H9 (cell line): ENCODE data around the gene PCGF5. TPM values are rescaled to one million over a fixed set of nuclear protein-coding genes. Genes with fewer than 3 reads are reported as not detected.

Experiments
- DNase-seq: peaks from one replicate; pipeline ENCODE4 v3.0.0-alpha.2; 2017
- H2AFZ ChIP-seq: one replicate; pipeline ENCODE4 v1.6.1; 2013; ENCODE audit warnings: mild to moderate bottlenecking, low read length, control low read depth, moderate library complexity
- H2AK5ac ChIP-seq: 2 replicates; pipeline ENCODE4 v1.6.1; 2013; ENCODE audit warnings: low read length, control low read depth, mixed read lengths; ENCODE audit not compliant: insufficient read length
- H2BK120ac ChIP-seq: one replicate; pipeline ENCODE4 v1.6.1; 2013; ENCODE audit warnings: low read depth, mild to moderate bottlenecking, low read length, control low read depth, inconsistent platforms; ENCODE audit not compliant: poor library complexity, severe bottlenecking
- H2BK12ac ChIP-seq: 2 replicates; pipeline ENCODE4 v1.6.1; 2013; ENCODE audit warnings: low read length, control low read depth, mixed read lengths, low read depth; ENCODE audit not compliant: insufficient read length
- H2BK15ac ChIP-seq: 2 replicates; pipeline ENCODE4 v1.6.1; 2013; ENCODE audit warnings: low read depth, low read length, control low read depth
- H2BK20ac ChIP-seq: one replicate; pipeline ENCODE4 v1.6.1; 2013; ENCODE audit warnings: low read depth, mild to moderate bottlenecking, low read length, control low read depth, inconsistent platforms; ENCODE audit not compliant: poor library complexity, severe bottlenecking
- H2BK5ac ChIP-seq: 2 replicates; pipeline ENCODE4 v1.6.1; 2013; ENCODE audit warnings: low read length, control low read depth, mixed read lengths; ENCODE audit not compliant: insufficient read length
- H3K14ac ChIP-seq: 2 replicates; pipeline ENCODE4 v1.6.1; 2013; ENCODE audit warnings: low read length, control low read depth; ENCODE audit not compliant: insufficient read depth
- H3K18ac ChIP-seq: 2 replicates; pipeline ENCODE4 v1.6.1; 2013; ENCODE audit warnings: low read depth, mild to moderate bottlenecking, mixed read lengths, low read length, control low read depth; ENCODE audit not compliant: insufficient read length
- H3K23ac ChIP-seq: 2 replicates; pipeline ENCODE4 v1.6.1; 2013; ENCODE audit warnings: low read length, control low read depth, mixed read lengths, low read depth; ENCODE audit not compliant: insufficient read length
- H3K23me2 ChIP-seq: 2 replicates; pipeline ENCODE4 v1.6.1; 2013; ENCODE audit warnings: low read depth, mild to moderate bottlenecking, mixed read lengths, low read length, control low read depth; ENCODE audit not compliant: insufficient read length, poor library complexity, severe bottlenecking
- H3K27ac ChIP-seq: 2 replicates; pipeline ENCODE4 v1.5.1; 2013; ENCODE audit warnings: low read length, control low read depth, mixed read lengths, low read depth; ENCODE audit not compliant: insufficient read length
- H3K27me3 ChIP-seq: 2 replicates; pipeline ENCODE4 v1.6.1; 2013; ENCODE audit warnings: low read length, control low read depth, inconsistent platforms; ENCODE audit not compliant: insufficient read depth
- H3K4ac ChIP-seq: 2 replicates; pipeline ENCODE4 v1.6.1; 2013; ENCODE audit warnings: low read depth, mild to moderate bottlenecking, control low read depth, inconsistent platforms, low read length, moderate library complexity
- H3K4me1 ChIP-seq: 2 replicates; pipeline ENCODE4 v1.6.1; 2013; ENCODE audit warnings: low read length, control low read depth, inconsistent platforms; ENCODE audit not compliant: insufficient read depth
- H3K4me2 ChIP-seq: 2 replicates; pipeline ENCODE4 v1.6.1; 2013; ENCODE audit warnings: low read length, control low read depth, mixed read lengths; ENCODE audit not compliant: insufficient read length, insufficient read depth
- H3K56ac ChIP-seq: 2 replicates; pipeline ENCODE4 v1.6.1; 2013; ENCODE audit warnings: low read depth, mild to moderate bottlenecking, mixed read lengths, low read length, control low read depth; ENCODE audit not compliant: insufficient read length
- H3K79me1 ChIP-seq: 2 replicates; pipeline ENCODE4 v1.6.1; 2013; ENCODE audit warnings: low read depth, mild to moderate bottlenecking, moderate library complexity, low read length, control low read depth, inconsistent platforms; ENCODE audit not compliant: insufficient read depth, poor library complexity, severe bottlenecking
- H3K79me2 ChIP-seq: 2 replicates; pipeline ENCODE4 v1.6.1; 2013; ENCODE audit warnings: low read length, control low read depth, inconsistent platforms; ENCODE audit not compliant: insufficient read depth
- H3K9ac ChIP-seq: 2 replicates; pipeline ENCODE4 v1.6.1; 2013; ENCODE audit warnings: low read length, control low read depth, mixed read lengths; ENCODE audit not compliant: insufficient read length; ENCODE audit errors: extremely low read depth
- H3K9me3 ChIP-seq: one replicate; pipeline ENCODE4 v1.6.1; 2013; ENCODE audit warnings: low read depth, low read length, inconsistent platforms; ENCODE audit not compliant: control insufficient read depth
- H3T11ph ChIP-seq: one replicate; pipeline ENCODE4 v1.6.1; 2013; ENCODE audit warnings: mild to moderate bottlenecking, low read length, control low read depth, inconsistent platforms
- H4K20me1 ChIP-seq: one replicate; pipeline ENCODE4 v1.6.1; 2013; ENCODE audit not compliant: control insufficient read depth, insufficient read length, insufficient read depth
- H4K5ac ChIP-seq: 2 replicates; pipeline ENCODE4 v1.6.1; 2013; ENCODE audit warnings: low read depth, mild to moderate bottlenecking, mixed read lengths, low read length, control low read depth; ENCODE audit not compliant: insufficient read length
- H4K8ac ChIP-seq: replicated peaks from 2 replicates; pipeline ENCODE4 v1.6.1; 2013; ENCODE audit warnings: low read length, control low read depth, mixed read lengths, low read depth; ENCODE audit not compliant: insufficient read length
- H4K91ac ChIP-seq: 2 replicates; pipeline ENCODE4 v1.6.1; 2013; ENCODE audit warnings: low read depth, mild to moderate bottlenecking, moderate library complexity, mixed read lengths, low read length, control low read depth; ENCODE audit not compliant: insufficient read length
- H3K27ac Mint-ChIP-seq, 3 experiments: 2 replicates in 2 of 3; 3 replicates in 1 of 3; pipeline ENCODE4 v1.8.0; 2020 to 2021; ENCODE audit warnings: mixed read lengths in 3 of 3, mild to moderate bottlenecking in 1 of 3, moderate library complexity in 1 of 3
- H3K27me3 Mint-ChIP-seq: 2 replicates; pipeline ENCODE4 v1.8.0; 2021; ENCODE audit warnings: low read depth, mild to moderate bottlenecking, moderate library complexity, mixed read lengths
- H3K36me3 Mint-ChIP-seq, 3 experiments: 2 replicates in 2 of 3; 3 replicates in 1 of 3; pipeline ENCODE4 v1.8.0; 2020 to 2021; ENCODE audit warnings: low read depth in 3 of 3, mixed read lengths in 3 of 3; ENCODE audit not compliant: insufficient read depth in 1 of 3
- H3K4me1 Mint-ChIP-seq, 2 experiments: 2 replicates each; pipeline ENCODE4 v1.8.0; 2020; ENCODE audit warnings: mixed read lengths in 2 of 2
- H3K4me3 Mint-ChIP-seq, 2 experiments: 2 replicates in 1 of 2; 3 replicates in 1 of 2; pipeline ENCODE4 v1.8.0; 2020 to 2021; ENCODE audit warnings: mild to moderate bottlenecking in 2 of 2, mixed read lengths in 2 of 2, moderate library complexity in 1 of 2
- H3K9me3 Mint-ChIP-seq, 2 experiments: 2 replicates in 1 of 2; 3 replicates in 1 of 2; pipeline ENCODE4 v1.8.0; 2020; ENCODE audit warnings: mild to moderate bottlenecking in 2 of 2, mixed read lengths in 2 of 2, moderate library complexity in 1 of 2
- WGBS: extraction: QIAGEN DNeasy Blood & Tissue Kit; methylation state at CpG from one replicate; pipeline ENCODE4 v1.1.7; 2013; ENCODE audit warnings: missing lambda C conversion rate, low lambda C conversion rate, mixed read lengths; ENCODE audit not compliant: insufficient read length; ENCODE audit errors: extremely low coverage; 5-methylcytosine and 5-hydroxymethylcytosine counted together
- total RNA-seq: library from RNA; stranded (reverse); gene quantifications from 2 replicates; pipeline ENCODE4 v1.2.1, GENCODE V29; 2021
- TF ChIP-seq, protein P1 (sequence below): fragments of 200-600 bp; sonication (generic); conservative IDR thresholded peaks from 3 replicates; pipeline ENCODE4 v1.8.0; 2021; ENCODE audit warnings: antibody characterized with exemption, mild to moderate bottlenecking

The PCGF5 gene
- total RNA-seq, 1 experiment from 2014 or later = 6.9 TPM

DNA sequence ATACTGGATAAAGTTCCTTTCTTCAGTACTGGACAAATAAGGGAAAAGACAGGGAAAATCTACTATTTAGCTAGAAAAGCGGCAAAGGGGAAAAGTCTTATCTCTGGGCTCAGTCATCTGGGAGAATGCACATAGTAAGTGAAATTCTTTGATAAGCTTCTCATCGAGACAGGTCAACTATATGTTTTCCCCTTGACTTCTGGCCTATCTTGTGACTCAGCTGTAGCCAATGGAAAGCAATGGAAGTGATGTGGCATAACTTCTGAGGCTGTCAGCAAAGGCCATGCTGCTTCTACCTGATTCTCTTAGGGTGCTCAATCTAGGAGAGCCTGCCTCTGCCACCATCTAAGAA is 91.9 kb downstream of the PCGF5 start:
- Histone ChIP-seq H4K20me1 (no peaks in the 10 kb centered on the region), H2AK5ac (no peak overlapping the region), H2BK5ac (no peak overlapping the region), H2BK120ac (no peak overlapping the region), H3K9me3 (no peaks in the 10 kb centered on the region), H3K23me2 (no peaks in the 10 kb centered on the region), H3K56ac (no peak overlapping the region), H3K14ac (no peak overlapping the region), H3K9ac (no peak overlapping the region), H3K23ac (no peak overlapping the region), H3K79me1 (no peaks in the 10 kb centered on the region), H3K27ac (no peak overlapping the region), H2BK15ac (no peak overlapping the region), H4K8ac (no peak overlapping the region), H3K18ac (no peak overlapping the region), H2BK12ac (no peak overlapping the region), H2BK20ac (no peak overlapping the region), H3T11ph (no peak overlapping the region), H3K4ac (no peak overlapping the region), H3K4me2 (no peak overlapping the region), H4K91ac (no peak overlapping the region), H3K79me2 (no peaks in the 10 kb centered on the region), H3K27me3 (no peaks in the 10 kb centered on the region), H4K5ac (no peak overlapping the region), H2AFZ (no peak overlapping the region), H3K4me1 (no peaks in the 10 kb centered on the region)
- no peak for DNase-seq
- Mint-ChIP-seq H3K4me3 (no peak overlapping the region), H3K9me3 (no peaks in the 10 kb centered on the region), H3K36me3 (no peaks in the 10 kb centered on the region), H3K4me1 (no peaks in the 10 kb centered on the region), H3K27me3 (peaks cover 13% of the 10 kb centered on the region), H3K27ac (no peak overlapping the region)
- TF ChIP-seq, protein P1, sequence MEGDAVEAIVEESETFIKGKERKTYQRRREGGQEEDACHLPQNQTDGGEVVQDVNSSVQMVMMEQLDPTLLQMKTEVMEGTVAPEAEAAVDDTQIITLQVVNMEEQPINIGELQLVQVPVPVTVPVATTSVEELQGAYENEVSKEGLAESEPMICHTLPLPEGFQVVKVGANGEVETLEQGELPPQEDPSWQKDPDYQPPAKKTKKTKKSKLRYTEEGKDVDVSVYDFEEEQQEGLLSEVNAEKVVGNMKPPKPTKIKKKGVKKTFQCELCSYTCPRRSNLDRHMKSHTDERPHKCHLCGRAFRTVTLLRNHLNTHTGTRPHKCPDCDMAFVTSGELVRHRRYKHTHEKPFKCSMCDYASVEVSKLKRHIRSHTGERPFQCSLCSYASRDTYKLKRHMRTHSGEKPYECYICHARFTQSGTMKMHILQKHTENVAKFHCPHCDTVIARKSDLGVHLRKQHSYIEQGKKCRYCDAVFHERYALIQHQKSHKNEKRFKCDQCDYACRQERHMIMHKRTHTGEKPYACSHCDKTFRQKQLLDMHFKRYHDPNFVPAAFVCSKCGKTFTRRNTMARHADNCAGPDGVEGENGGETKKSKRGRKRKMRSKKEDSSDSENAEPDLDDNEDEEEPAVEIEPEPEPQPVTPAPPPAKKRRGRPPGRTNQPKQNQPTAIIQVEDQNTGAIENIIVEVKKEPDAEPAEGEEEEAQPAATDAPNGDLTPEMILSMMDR = no peak
- no CpG with 5 or more reads among the region's 2 CpGs for WGBS
